ENCODE measurements around the gene STX5. TPM values are rescaled to one million over a fixed set of nuclear protein-coding genes. Genes with fewer than 3 reads are reported as not detected.

STX5 gene
- total RNA-seq, 3 donors from 2014 or later: 38.7 to 44.3 (median 41.7) TPM

GRCh38 chr11:62757846-62758788 lies 73.7 kb downstream of the STX5 start:
- Histone ChIP-seq H3K4me1 (ENCODE audit: low read depth) (peaks cover 18% of the 10 kb centered on the region), H3K4me3 (no peak overlapping the region), H3K9me3 (no peaks in the 10 kb centered on the region), H3K36me3 (ENCODE audit: low read depth) (no peaks in the 10 kb centered on the region)
- DNase-seq (no peak), ATAC-seq (no peak)
- intact Hi-C loops (cut with DNase I, micrococcal nuclease): no loop called here
- TF ChIP-seq CTCF (IDR thresholded peaks at IDR 0.05): no peak

Small RNA genes within 50 kb of the gene (microRNA-seq; reads per million reads assigned to microRNA genes)
- gene MIR6514 (0.70 reads per million), gene MIR6748 (not detected)

Other genes starting within 250 kb of the STX5 start
- gene TUT1, start 240.5 kb downstream of the STX5 start, total RNA-seq: 10 to 100 TPM; 11.9 to 19.8 (median 13.3) TPM
- gene MTA2, start 230.2 kb downstream of the STX5 start, total RNA-seq: 10 to 100 TPM; 70.7 to 92.1 (median 89.6) TPM
- 10 to 100 TPM; 54.6 to 57.7 (median 57.7) TPM for gene EML3, start 219.3 kb downstream of the STX5 start, total RNA-seq
- gene ROM1, start 218.8 kb downstream of the STX5 start, total RNA-seq: 10 to 100 TPM in 1 of 3 donors, 1 to 10 TPM in 2; 2.7 to 11.9 (median 3.8) TPM
- gene B3GAT3, start 210.1 kb downstream of the STX5 start, total RNA-seq: 10 to 100 TPM; 27.3 to 34.2 (median 29.1) TPM
- gene GANAB, start 185.4 kb downstream of the STX5 start, total RNA-seq: 100 to 1,000 TPM; 202 to 232 (median 223) TPM
- 10 to 100 TPM; 15.4 to 17.6 (median 16.7) TPM for gene INTS5, start 178.7 kb downstream of the STX5 start, total RNA-seq
- 10 to 100 TPM; 39.7 to 54.2 (median 53.1) TPM for gene C11orf98, start 166.8 kb downstream of the STX5 start, total RNA-seq
- gene CSKMT, start 166.7 kb downstream of the STX5 start, total RNA-seq: 10 to 100 TPM; 11.6 to 18.6 (median 13.3) TPM
- gene UQCC3, start 160.4 kb downstream of the STX5 start, total RNA-seq: 10 to 100 TPM in 2 of 3 donors, 1 to 10 TPM in 1; 9.0 to 12.1 (median 10.8) TPM
- gene LBHD1, start 159.8 kb downstream of the STX5 start, total RNA-seq: 10 to 100 TPM in 2 of 3 donors, 1 to 10 TPM in 1; 7.4 to 10.6 (median 10.6) TPM
- gene UBXN1, start 153.0 kb downstream of the STX5 start, total RNA-seq: 100 to 1,000 TPM in 1 of 3 donors, 10 to 100 TPM in 2; 79.2 to 138 (median 87.3) TPM
- gene LRRN4CL, start 142.5 kb downstream of the STX5 start, total RNA-seq: 10 to 100 TPM in 1 of 3 donors, 1 to 10 TPM in 2; 1.2 to 11.5 (median 5.6) TPM
- gene BSCL2, start 124.6 kb downstream of the STX5 start, total RNA-seq: 10 to 100 TPM; 59.0 to 63.4 (median 61.0) TPM
- 1 to 10 TPM in 1 of 3 donors, under 1 TPM in 2; 0.35 to 5.2 (median 0.92) TPM for gene GNG3, start 124.4 kb downstream of the STX5 start, total RNA-seq
- gene HNRNPUL2, start 104.6 kb downstream of the STX5 start, total RNA-seq: 10 to 100 TPM; 53.0 to 70.3 (median 58.6) TPM
- gene TTC9C, start 103.6 kb downstream of the STX5 start, total RNA-seq: 10 to 100 TPM; 27.7 to 31.8 (median 29.3) TPM
- gene ZBTB3, start 77.9 kb downstream of the STX5 start, total RNA-seq: 10 to 100 TPM; 10.9 to 15.6 (median 13.0) TPM
- gene POLR2G, start 70.5 kb downstream of the STX5 start, total RNA-seq: 10 to 100 TPM; 39.4 to 49.6 (median 41.5) TPM
- 10 to 100 TPM; 17.0 to 23.5 (median 17.1) TPM for gene TAF6L, start 60.7 kb downstream of the STX5 start, total RNA-seq
- 10 to 100 TPM; 39.8 to 62.2 (median 54.0) TPM for gene TMEM179B, start 44.6 kb downstream of the STX5 start, total RNA-seq
- gene TMEM223, start 40.0 kb downstream of the STX5 start, total RNA-seq: 10 to 100 TPM; 12.8 to 16.6 (median 14.8) TPM
- 100 to 1,000 TPM in 1 of 3 donors, 10 to 100 TPM in 2; 46.7 to 103 (median 55.0) TPM for gene NXF1, start 26.6 kb downstream of the STX5 start, total RNA-seq
- not detected for gene TEX54, start 790 bp upstream of the STX5 start, total RNA-seq
- gene WDR74, start 7.5 kb upstream of the STX5 start, total RNA-seq: 10 to 100 TPM; 35.0 to 42.4 (median 38.8) TPM
- 100 to 1,000 TPM; 116 to 127 (median 124) TPM for gene SLC3A2, start 48.8 kb upstream of the STX5 start, total RNA-seq
- 1 to 10 TPM in 1 of 3 donors, under 1 TPM in 2; 0.89 to 1.4 (median 0.96) TPM for gene CHRM1, start 89.3 kb upstream of the STX5 start, total RNA-seq
- gene SLC22A6, start 152.9 kb upstream of the STX5 start, total RNA-seq: not detected
- not detected for gene SLC22A8, start 183.8 kb upstream of the STX5 start, total RNA-seq